K562 (cell line): ENCODE results near the gene LRFN4. TPM values are rescaled to one million over a fixed set of nuclear protein-coding genes. Genes with fewer than 3 reads are reported as not detected.

Experiments
- ATAC-seq: fragments of 200-7000 bp; cut with Tn5 transposase; 3 replicates; pipeline ENCODE4 v1.9.1; 2020; ENCODE audit warnings: moderate library complexity
- BruUV-seq: library from RNA; stranded (reverse); fragments of 400-500 nt; replicated peaks from 2 replicates; lab custom pipeline; 2021; lab: Mats Ljungman, UMichigan
- CTCF ChIA-PET: fragments of 300-600 bp; formaldehyde crosslinking; extraction: SDS; loops from one replicate; lab custom pipeline; 2021; ENCODE audit warnings: low intra/inter-chr PET ratio; lab: Yijun Ruan, JAX
- POLR2A ChIA-PET: fragments of 300-600, 350-650 bp; sonication (Branson Sonifier 250); formaldehyde crosslinking; extraction: SDS; loops from one replicate; lab custom pipeline; 2021; ENCODE audit warnings: antibody characterized with exemption, inconsistent platforms; lab: Yijun Ruan, JAX
- DNase-seq, 4 experiments: peaks; one replicate each; pipeline versions ENCODE4 v3.0.0 to v3.0.0-alpha.2; 2011 to 2018; ENCODE audit warnings: low spot score in 3 of 4, mixed read lengths in 3 of 4; ENCODE audit errors: extremely low read depth in 1 of 4
- FAIRE-seq: peaks from 2 replicates; lab custom pipeline; 2011; peaks lifted over from hg19 to GRCh38; lab: Jason Lieb, UNC
- H2AFZ ChIP-seq: 2 replicates; pipeline ENCODE4 v1.6.0; 2011; ENCODE audit warnings: low read depth, low read length, control low read depth, inconsistent platforms
- H3K27ac ChIP-seq: fragments of 200-600 bp; 3 replicates; pipeline ENCODE4 v1.8.0; 2011; ENCODE audit warnings: low read depth, mild to moderate bottlenecking, control low read depth, inconsistent platforms, low read length, moderate library complexity, mixed read lengths; ENCODE audit errors: extremely low read depth
- H3K27me3 ChIP-seq, 2 experiments: fragments of 300-600 bp in 1 of 2; 2 replicates in 1 of 2; 3 replicates in 1 of 2; pipeline versions ENCODE4 v1.6.0 to v1.8.0; 2011; ENCODE audit warnings: inconsistent platforms in 2 of 2, low read length in 2 of 2, mild to moderate bottlenecking in 1 of 2, mixed read lengths in 1 of 2, moderate library complexity in 1 of 2; ENCODE audit not compliant: control insufficient read depth in 2 of 2, insufficient read depth in 2 of 2
- H3K36me3 ChIP-seq: fragments of 300-600 bp; 3 replicates; pipeline ENCODE4 v1.8.0; 2011; ENCODE audit warnings: mild to moderate bottlenecking, low read length, inconsistent platforms; ENCODE audit not compliant: control insufficient read depth, insufficient read depth
- H3K4me1 ChIP-seq, 2 experiments: fragments of 200-600 bp in 1 of 2; replicated peaks in 1 of 2; 2 replicates in 1 of 2; 3 replicates in 1 of 2; pipeline versions ENCODE4 v1.5.1 to v1.8.0; 2011; ENCODE audit warnings: inconsistent platforms in 2 of 2, low read length in 2 of 2, mild to moderate bottlenecking in 1 of 2, mixed read lengths in 1 of 2, moderate library complexity in 1 of 2; ENCODE audit not compliant: control insufficient read depth in 2 of 2, insufficient read depth in 2 of 2
- H3K4me2 ChIP-seq: 2 replicates; pipeline ENCODE4 v1.6.1; 2011; ENCODE audit warnings: low read length, control low read depth, inconsistent platforms, mixed read lengths; ENCODE audit not compliant: insufficient read depth
- H3K4me3 ChIP-seq: fragments of 200-600 bp; sonication (generic), shearing (Covaris generic); 2 replicates; pipeline ENCODE4 v1.5.1; 2016; ENCODE audit warnings: control low read depth, inconsistent platforms
- H3K79me2 ChIP-seq: fragments of 200-600 bp; 3 replicates; pipeline ENCODE4 v1.8.0; 2011; ENCODE audit warnings: low read length, inconsistent platforms; ENCODE audit not compliant: control insufficient read depth, insufficient read depth
- H3K9ac ChIP-seq, 2 experiments: 2 replicates each; pipeline versions ENCODE4 v1.6.0 to v1.6.1; 2011; ENCODE audit warnings: low read depth in 2 of 2, low read length in 2 of 2, control low read depth in 1 of 2, inconsistent platforms in 1 of 2, mild to moderate bottlenecking in 1 of 2, mixed read lengths in 1 of 2; ENCODE audit not compliant: insufficient read depth in 1 of 2
- H3K9me1 ChIP-seq: one replicate; pipeline ENCODE4 v1.6.0; 2011; ENCODE audit warnings: inconsistent platforms, mild to moderate bottlenecking, low read length, moderate library complexity; ENCODE audit not compliant: control insufficient read depth, insufficient read depth
- H3K9me3 ChIP-seq: replicated peaks from 2 replicates; pipeline ENCODE4 v1.5.1; 2011; ENCODE audit warnings: low read depth, low read length, inconsistent platforms; ENCODE audit not compliant: control insufficient read depth, insufficient read depth
- H4K20me1 ChIP-seq: replicated peaks from 2 replicates; pipeline ENCODE4 v1.6.1; 2011; ENCODE audit warnings: low read length, inconsistent platforms, mixed read lengths; ENCODE audit not compliant: control insufficient read depth, insufficient read depth
- HMBOX1 ChIP-seq: sonication (generic); IDR thresholded peaks from 2 replicates; pipeline ENCODE4 v1.6.1; 2016
- ILF3 ChIP-seq: fragments of 450-650 bp; IDR thresholded peaks from 2 replicates; pipeline ENCODE4 v1.6.1; 2018; ENCODE audit warnings: antibody characterized with exemption, mild to moderate bottlenecking, moderate library complexity, borderline replicate concordance
- MITF ChIP-seq: IDR thresholded peaks from 2 replicates; pipeline ENCODE4 v1.6.1; 2014; ENCODE audit warnings: antibody characterized with exemption
- PCBP1 ChIP-seq: fragments of 200-400 bp; formaldehyde crosslinking; IDR thresholded peaks from 2 replicates; pipeline ENCODE4 v1.6.1; 2018; ENCODE audit warnings: mild to moderate bottlenecking, low read depth, low read length; ENCODE audit not compliant: poor library complexity, severe bottlenecking
- USF1 ChIP-seq: sonication (generic); formaldehyde crosslinking; IDR thresholded peaks from 2 replicates; pipeline ENCODE4 v1.9.0; 2022; ENCODE audit warnings: mild to moderate bottlenecking, missing genetic modification reagents
- ZBTB33 ChIP-seq: sonication (generic); formaldehyde crosslinking; IDR thresholded peaks from 2 replicates; pipeline ENCODE4 v1.8.1; 2023; ENCODE audit warnings: mild to moderate bottlenecking, missing genetic modification reagents
- ZFPM2 ChIP-seq: fragments of 250-450 bp; sonication (Bioruptor Pico); IDR thresholded peaks from 2 replicates; pipeline ENCODE4 v1.5.1; 2022; ENCODE audit warnings: mild to moderate bottlenecking
- ZNF511 ChIP-seq: sonication (generic); formaldehyde crosslinking; IDR thresholded peaks from 2 replicates; pipeline ENCODE4 v1.8.0; 2022; ENCODE audit warnings: mild to moderate bottlenecking, missing genetic modification reagents
- WGBS: fragments of 100-300 bp; shearing (Covaris generic); methylation state at CpG from one replicate; pipeline ENCODE4 v1.1.6; 2016; ENCODE audit warnings: low coverage, mixed read lengths; ENCODE audit not compliant: insufficient coverage; ENCODE audit errors: missing lambda C conversion rate; 5-methylcytosine and 5-hydroxymethylcytosine counted together
- in situ Hi-C: fragments of 300-500 bp; cut with MboI; formaldehyde crosslinking; loops from 4 replicates; pipeline ENCODE4 v1.15.0; 2018; ENCODE audit warnings: inconsistent platforms, mixed read lengths
- intact Hi-C: fragments of 100-400 bp; cut with micrococcal nuclease; formaldehyde crosslinking; loops from 2 replicates; pipeline ENCODE4 v1.14.2; 2022
- polyA plus RNA-seq, 8 experiments: library from polyadenylated mRNA; depleted of rRNA in 4 of 8; stranded (reverse) in 5 of 8; unstranded in 3 of 8; fragments of >200 nt; fragmentation: Nextera tagmentation in 2 of 8; fragmentation: Illumina TruSeq in 1 of 8; extraction: Ambion mirVana in 2 of 8; extraction: Trizol in 1 of 8; gene quantifications; 2 replicates each; pipeline versions ENCODE4 v1.2.1 to v1.2.3, GENCODE V29; 2011 to 2014; ENCODE audit warnings: inconsistent platforms in 1 of 8, missing spikeins in 1 of 8
- total RNA-seq, 7 experiments: library from RNA; depleted of rRNA in 6 of 7; stranded (reverse); fragments of >200 nt in 6 of 7; fragmentation: Illumina TruSeq in 2 of 7; extraction: Trizol in 2 of 7; gene quantifications; 2 replicates each; pipeline versions ENCODE4 v1.2.1 to v1.2.3, GENCODE V29; 2011 to 2021; ENCODE audit warnings: low replicate concordance in 1 of 7
- TF ChIP-seq, protein P1 (sequence below): fragments of 450-650 bp; IDR thresholded peaks from 2 replicates; pipeline ENCODE4 v1.6.1; 2016; ENCODE audit warnings: mild to moderate bottlenecking
- TF ChIP-seq, protein P2 (sequence below), 2 experiments: fragments of 450-650 bp; conservative IDR thresholded peaks; 2 replicates each; pipeline ENCODE4 v1.6.1; 2017; ENCODE audit warnings: mild to moderate bottlenecking in 2 of 2, moderate library complexity in 2 of 2

Gene LRFN4
- total and polyA plus RNA-seq, 9 of the 15 experiments (the other 6 are each of a cell fraction or from before 2014, with no cell fraction given) = 0.10 to 60.1 (median 6.7) TPM

GRCh38 chr11:66904055-66904454 lies 47.2 kb downstream of the LRFN4 start:
- peak overlapping the region in 1 of 2 experiments; percentile 40; a peak in 1 of 4 replicates for H3K9ac ChIP-seq
- POLR2A ChIA-PET = interaction anchor here (0.9 to 2.6 kb wide), 2 partner anchors 10 to 12 kb away, joined by 3 to 11 read pairs; no protein-coding TSS in a partner anchor
- in situ Hi-C loops = no loop called here
- no peak for TF ChIP-seq USF1 (CRISPR knock-in tag)
- no peak for TF ChIP-seq MITF
- TF ChIP-seq PCBP1 = no peak
- no peak for TF ChIP-seq ZFPM2 (CRISPR knock-in tag)
- no peak for TF ChIP-seq ZBTB33 (CRISPR knock-in tag)
- TF ChIP-seq, protein P1, sequence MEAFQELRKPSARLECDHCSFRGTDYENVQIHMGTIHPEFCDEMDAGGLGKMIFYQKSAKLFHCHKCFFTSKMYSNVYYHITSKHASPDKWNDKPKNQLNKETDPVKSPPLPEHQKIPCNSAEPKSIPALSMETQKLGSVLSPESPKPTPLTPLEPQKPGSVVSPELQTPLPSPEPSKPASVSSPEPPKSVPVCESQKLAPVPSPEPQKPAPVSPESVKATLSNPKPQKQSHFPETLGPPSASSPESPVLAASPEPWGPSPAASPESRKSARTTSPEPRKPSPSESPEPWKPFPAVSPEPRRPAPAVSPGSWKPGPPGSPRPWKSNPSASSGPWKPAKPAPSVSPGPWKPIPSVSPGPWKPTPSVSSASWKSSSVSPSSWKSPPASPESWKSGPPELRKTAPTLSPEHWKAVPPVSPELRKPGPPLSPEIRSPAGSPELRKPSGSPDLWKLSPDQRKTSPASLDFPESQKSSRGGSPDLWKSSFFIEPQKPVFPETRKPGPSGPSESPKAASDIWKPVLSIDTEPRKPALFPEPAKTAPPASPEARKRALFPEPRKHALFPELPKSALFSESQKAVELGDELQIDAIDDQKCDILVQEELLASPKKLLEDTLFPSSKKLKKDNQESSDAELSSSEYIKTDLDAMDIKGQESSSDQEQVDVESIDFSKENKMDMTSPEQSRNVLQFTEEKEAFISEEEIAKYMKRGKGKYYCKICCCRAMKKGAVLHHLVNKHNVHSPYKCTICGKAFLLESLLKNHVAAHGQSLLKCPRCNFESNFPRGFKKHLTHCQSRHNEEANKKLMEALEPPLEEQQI = no peak
- TF ChIP-seq HMBOX1 = no peak
- TF ChIP-seq ZNF511 (CRISPR knock-in tag) = no peak
- TF ChIP-seq, protein P2, sequence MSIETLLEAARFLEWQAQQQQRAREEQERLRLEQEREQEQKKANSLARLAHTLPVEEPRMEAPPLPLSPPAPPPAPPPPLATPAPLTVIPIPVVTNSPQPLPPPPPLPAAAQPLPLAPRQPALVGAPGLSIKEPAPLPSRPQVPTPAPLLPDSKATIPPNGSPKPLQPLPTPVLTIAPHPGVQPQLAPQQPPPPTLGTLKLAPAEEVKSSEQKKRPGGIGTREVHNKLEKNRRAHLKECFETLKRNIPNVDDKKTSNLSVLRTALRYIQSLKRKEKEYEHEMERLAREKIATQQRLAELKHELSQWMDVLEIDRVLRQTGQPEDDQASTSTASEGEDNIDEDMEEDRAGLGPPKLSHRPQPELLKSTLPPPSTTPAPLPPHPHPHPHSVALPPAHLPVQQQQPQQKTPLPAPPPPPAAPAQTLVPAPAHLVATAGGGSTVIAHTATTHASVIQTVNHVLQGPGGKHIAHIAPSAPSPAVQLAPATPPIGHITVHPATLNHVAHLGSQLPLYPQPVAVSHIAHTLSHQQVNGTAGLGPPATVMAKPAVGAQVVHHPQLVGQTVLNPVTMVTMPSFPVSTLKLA (conservative IDR thresholded peaks at IDR 0.05) = no peak
- no peak for TF ChIP-seq ILF3

More at GRCh38 chr11:66904055-66904454, 47.2 kb downstream of the LRFN4 start:
- Histone ChIP-seq H3K36me3 (no peaks in the 10 kb centered on the region; the same call in 2 of the 3 replicates), H4K20me1 (no peaks in the 10 kb centered on the region; the same call in 1 of the 2 replicates), H3K4me2 (no peak overlapping the region), H3K9me3 (no peaks in the 10 kb centered on the region), H2AFZ (no peak overlapping the region), H3K9me1 (no peaks in the 10 kb centered on the region), H3K4me3 (no peak overlapping the region), H3K4me1 (peaks cover 16 to 24% of the 10 kb centered on the region in 2 experiments), H3K27ac (no peak overlapping the region), H3K79me2 (no peaks in the 10 kb centered on the region), H3K27me3 (no peaks in the 10 kb centered on the region)
- ATAC-seq (peak; percentile 34; the same call in 1 of the 3 replicates), DNase-seq (peak in 2 of 4 experiments; percentile 43 to 50), FAIRE-seq (no peak)
- BruUV-seq = no TSS peak
- intact Hi-C loops = no loop called here
- CTCF ChIA-PET = no interaction called here
- WGBS = 70% methylated on average over 3 of the region's 3 CpGs
